ENCODE results near the gene TMPRSS15. TPM values are rescaled to one million over a fixed set of nuclear protein-coding genes. Genes with fewer than 3 reads are reported as not detected.

Gene TMPRSS15
- total RNA-seq, 4 donors from 2014 or later: 0.07 TPM; not detected in 3

- Histone ChIP-seq H3K36me3 (no peaks in the 10 kb centered on the region), H3K27ac (no peak overlapping the region), H3K27me3 (no peaks in the 10 kb centered on the region), H3K9me3 (no peaks in the 10 kb centered on the region), H3K4me1 (no peaks in the 10 kb centered on the region), H3K4me3 (no peak overlapping the region)
- DNase-seq: no peak
- intact Hi-C loops (cut with DNase I; ENCODE audit: low total_unique reads): no loop called here
- TF ChIP-seq POLR2A (IDR thresholded peaks at IDR 0.05) (no peak), CTCF (IDR thresholded peaks at IDR 0.05) (no peak)
Observed at GRCh38 chr21:18349468-18349867, 54.1 kb downstream of the TMPRSS15 start.

- intact Hi-C loops (cut with DNase I; ENCODE audit: low total_unique reads): no loop called here
- no peaks in the 10 kb centered on the region for H3K4me1 ChIP-seq
- no peak overlapping the region for H3K4me3 ChIP-seq
- H3K27me3 ChIP-seq: no peaks in the 10 kb centered on the region
- no peaks in the 10 kb centered on the region for H3K36me3 ChIP-seq
- TF ChIP-seq POLR2A (IDR thresholded peaks at IDR 0.05): no peak
- TF ChIP-seq CTCF (IDR thresholded peaks at IDR 0.05): no peak
- H3K27ac ChIP-seq: no peak overlapping the region
- DNase-seq: no peak
- H3K9me3 ChIP-seq: no peaks in the 10 kb centered on the region
Observed at GRCh38 chr21:18340387-18340942, 63.1 kb downstream of the TMPRSS15 start.

GRCh38 chr21:18335651-18336236 lies 67.8 kb downstream of the TMPRSS15 start:
- Histone ChIP-seq H3K9me3 (no peaks in the 10 kb centered on the region), H3K4me1 (no peaks in the 10 kb centered on the region), H3K27me3 (no peaks in the 10 kb centered on the region), H3K4me3 (no peak overlapping the region), H3K27ac (no peak overlapping the region), H3K36me3 (no peaks in the 10 kb centered on the region)
- TF ChIP-seq CTCF (IDR thresholded peaks at IDR 0.05) (no peak), POLR2A (IDR thresholded peaks at IDR 0.05) (no peak)
- intact Hi-C loops (cut with DNase I; ENCODE audit: low total_unique reads): no loop called here
- no peak for DNase-seq

GRCh38 chr21:18334066-18334465 lies 69.5 kb downstream of the TMPRSS15 start:
- H3K27me3 ChIP-seq: peaks cover 0 to 3% of the 10 kb centered on the region in 2 donors
- H3K9me3 ChIP-seq: no peaks in the 10 kb centered on the region
- no peak overlapping the region for H3K27ac ChIP-seq
- intact Hi-C loops (cut with DNase I; ENCODE audit: low total_unique reads): no loop called here
- no peaks in the 10 kb centered on the region for H3K36me3 ChIP-seq
- no peak for DNase-seq
- no peaks in the 10 kb centered on the region for H3K4me1 ChIP-seq
- TF ChIP-seq CTCF (IDR thresholded peaks at IDR 0.05) (no peak), POLR2A (IDR thresholded peaks at IDR 0.05) (no peak)
- no peak overlapping the region for H3K4me3 ChIP-seq

GRCh38 chr21:18318156-18318555 lies 85.4 kb downstream of the TMPRSS15 start:
- H3K27me3 ChIP-seq: no peaks in the 10 kb centered on the region
- no peaks in the 10 kb centered on the region for H3K36me3 ChIP-seq

More at GRCh38 chr21:18318156-18318555, 85.4 kb downstream of the TMPRSS15 start:
- H3K9me3 ChIP-seq: no peaks in the 10 kb centered on the region
- no peak overlapping the region for H3K27ac ChIP-seq
- no peaks in the 10 kb centered on the region for H3K4me1 ChIP-seq
- no peak for TF ChIP-seq CTCF (IDR thresholded peaks at IDR 0.05)
- no peak for TF ChIP-seq POLR2A (IDR thresholded peaks at IDR 0.05)
- DNase-seq: no peak
- intact Hi-C loops (cut with DNase I; ENCODE audit: low total_unique reads): no loop called here
- no peak overlapping the region for H3K4me3 ChIP-seq
